SJCRH30 (cell line): ENCODE measurements around the gene TCF15. TPM values are rescaled to one million over a fixed set of nuclear protein-coding genes. Genes with fewer than 3 reads are reported as not detected.

Experiments used
- total RNA-seq: library from RNA; depleted of rRNA; stranded (reverse); fragments of >200 nt; shearing (Covaris generic); gene quantifications from 2 replicates; pipeline ENCODE4 v1.2.3, GENCODE V29; 2014; rRNA removed

The TCF15 gene
- total RNA-seq, 1 experiment from 2014 or later = not detected

Other genes with a start within 250 kb of the TCF15 start
- 11.3 and 12.4 TPM in 2 replicates for gene TRIB3, start 229.5 kb downstream of the TCF15 start, total RNA-seq
- 26.1 and 28.5 TPM in 2 replicates for gene RBCK1, start 202.0 kb downstream of the TCF15 start, total RNA-seq
- 31.8 and 33.0 TPM in 2 replicates for gene TBC1D20, start 147.8 kb downstream of the TCF15 start, total RNA-seq
- 167 and 200 TPM in 2 replicates for gene CSNK2A1, start 66.5 kb downstream of the TCF15 start, total RNA-seq
- 6.7 and 7.0 TPM in 2 replicates for gene SRXN1, start 42.9 kb upstream of the TCF15 start, total RNA-seq
- not detected in 2 replicates for gene SCRT2, start 65.5 kb upstream of the TCF15 start, total RNA-seq
- gene SLC52A3, start 158.2 kb upstream of the TCF15 start, total RNA-seq = 0.03 TPM in 1 of 2 replicates, not detected in the other
- 44.6 and 45.1 TPM in 2 replicates for gene FAM110A, start 223.4 kb upstream of the TCF15 start, total RNA-seq